ENCODE data around the gene ATF4. TPM values are rescaled to one million over a fixed set of nuclear protein-coding genes. Genes with fewer than 3 reads are reported as not detected.

ATF4 gene, protein sequence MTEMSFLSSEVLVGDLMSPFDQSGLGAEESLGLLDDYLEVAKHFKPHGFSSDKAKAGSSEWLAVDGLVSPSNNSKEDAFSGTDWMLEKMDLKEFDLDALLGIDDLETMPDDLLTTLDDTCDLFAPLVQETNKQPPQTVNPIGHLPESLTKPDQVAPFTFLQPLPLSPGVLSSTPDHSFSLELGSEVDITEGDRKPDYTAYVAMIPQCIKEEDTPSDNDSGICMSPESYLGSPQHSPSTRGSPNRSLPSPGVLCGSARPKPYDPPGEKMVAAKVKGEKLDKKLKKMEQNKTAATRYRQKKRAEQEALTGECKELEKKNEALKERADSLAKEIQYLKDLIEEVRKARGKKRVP
- total RNA-seq (2022) (294 and 372 TPM in 2 replicates), Bru-seq, nascent RNA (percentile 99 among the genes with signal in this experiment), BruChase-seq, experiment 1, labeled RNA remaining after a 6-hour chase (percentile 100 among the genes with signal in this experiment), BruChase-seq, experiment 2, labeled RNA remaining after a 2-hour chase (percentile 100 among the genes with signal in this experiment)
- long read RNA-seq, transcript ATF4-202 (3 exons, 1,419 nt): major isoform, 111 of 295 reads
- long read RNA-seq, transcript ATF4-201 (2 exons, 2,019 nt): minor isoform, 11 of 295 reads
- long read RNA-seq, partial matches to known transcripts: 0 of 295 reads
- long read RNA-seq, other reads (novel, unspliced or antisense): 173 of 295 reads

DNA sequence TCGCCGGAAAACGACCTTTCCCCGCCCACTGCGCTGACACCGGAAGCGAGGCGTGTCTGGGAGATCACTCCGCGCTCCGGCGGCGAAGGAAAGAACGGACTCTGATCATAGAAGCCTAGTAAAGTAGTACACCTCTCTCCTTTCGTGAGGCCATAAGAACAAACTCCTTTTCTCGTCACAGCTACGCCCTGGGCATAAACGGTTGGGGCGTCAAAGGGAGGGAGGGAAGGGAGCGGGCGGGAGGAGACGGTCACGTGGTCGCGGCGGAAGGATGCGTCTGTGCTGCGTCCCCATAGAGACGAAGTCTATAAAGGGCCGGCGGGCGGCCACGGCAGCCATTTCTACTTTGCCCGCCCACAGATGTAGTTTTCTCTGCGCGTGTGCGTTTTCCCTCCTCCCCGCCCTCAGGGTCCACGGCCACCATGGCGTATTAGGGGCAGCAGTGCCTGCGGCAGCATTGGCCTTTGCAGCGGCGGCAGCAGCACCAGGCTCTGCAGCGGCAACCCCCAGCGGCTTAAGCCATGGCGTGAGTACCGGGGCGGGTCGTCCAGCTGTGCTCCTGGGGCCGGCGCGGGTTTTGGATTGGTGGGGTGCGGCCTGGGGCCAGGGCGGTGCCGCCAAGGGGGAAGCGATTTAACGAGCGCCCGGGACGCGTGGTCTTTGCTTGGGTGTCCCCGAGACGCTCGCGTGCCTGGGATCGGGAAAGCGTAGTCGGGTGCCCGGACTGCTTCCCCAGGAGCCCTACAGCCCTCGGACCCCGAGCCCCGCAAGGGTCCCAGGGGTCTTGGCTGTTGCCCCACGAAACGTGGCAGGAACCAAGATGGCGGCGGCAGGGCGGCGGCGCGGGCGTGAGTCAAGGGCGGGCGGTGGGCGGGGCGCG, at the start of gene ATF4:
Gene ATF4 (plus strand): TSS at position 337 of the 880 bp plus-strand sequence. CDS start 884 bp downstream, outside the sequence.
- peak within 1 kb of the TSS; percentile 98 for H3K27ac Mint-ChIP-seq (ENCODE audit: unreplicated experiment)
- TF ChIP-seq, protein P1, sequence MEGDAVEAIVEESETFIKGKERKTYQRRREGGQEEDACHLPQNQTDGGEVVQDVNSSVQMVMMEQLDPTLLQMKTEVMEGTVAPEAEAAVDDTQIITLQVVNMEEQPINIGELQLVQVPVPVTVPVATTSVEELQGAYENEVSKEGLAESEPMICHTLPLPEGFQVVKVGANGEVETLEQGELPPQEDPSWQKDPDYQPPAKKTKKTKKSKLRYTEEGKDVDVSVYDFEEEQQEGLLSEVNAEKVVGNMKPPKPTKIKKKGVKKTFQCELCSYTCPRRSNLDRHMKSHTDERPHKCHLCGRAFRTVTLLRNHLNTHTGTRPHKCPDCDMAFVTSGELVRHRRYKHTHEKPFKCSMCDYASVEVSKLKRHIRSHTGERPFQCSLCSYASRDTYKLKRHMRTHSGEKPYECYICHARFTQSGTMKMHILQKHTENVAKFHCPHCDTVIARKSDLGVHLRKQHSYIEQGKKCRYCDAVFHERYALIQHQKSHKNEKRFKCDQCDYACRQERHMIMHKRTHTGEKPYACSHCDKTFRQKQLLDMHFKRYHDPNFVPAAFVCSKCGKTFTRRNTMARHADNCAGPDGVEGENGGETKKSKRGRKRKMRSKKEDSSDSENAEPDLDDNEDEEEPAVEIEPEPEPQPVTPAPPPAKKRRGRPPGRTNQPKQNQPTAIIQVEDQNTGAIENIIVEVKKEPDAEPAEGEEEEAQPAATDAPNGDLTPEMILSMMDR (IDR thresholded peaks at IDR 0.05; ENCODE audit: unreplicated experiment): no peak
- H3K4me3 Mint-ChIP-seq (ENCODE audit: low read depth, unreplicated experiment): peak within 1 kb of the TSS; percentile 94
- peaks cover 90% of the 10 kb centered on the region for H3K36me3 Mint-ChIP-seq (ENCODE audit: insufficient read depth, unreplicated experiment)
- CTCF ChIA-PET: interaction anchor here (0.6 to 1.2 kb wide), 5 partner anchors 8 to 1403 kb away, joined by 3 to 13 read pairs (median 4); partner anchors contain the start of genes MIEF1 and TAB1
- BruUV-seq (replicated peaks): no TSS peak
- DNase-seq: peak; percentile 89
- intact Hi-C loops (cut with micrococcal nuclease; ENCODE audit: unreplicated experiment): loop anchor here (10.0 kb wide), 1 partner anchor 206 kb away; the partner anchor contains the start of gene RPL3
- peaks cover 19% of the 10 kb centered on the region for H3K4me1 Mint-ChIP-seq (ENCODE audit: low read depth, unreplicated experiment)
- no peaks in the 10 kb centered on the region for H3K27me3 Mint-ChIP-seq (ENCODE audit: unreplicated experiment)
- no peaks in the 10 kb centered on the region for H3K9me3 Mint-ChIP-seq (ENCODE audit: low read depth, unreplicated experiment)

DNA sequence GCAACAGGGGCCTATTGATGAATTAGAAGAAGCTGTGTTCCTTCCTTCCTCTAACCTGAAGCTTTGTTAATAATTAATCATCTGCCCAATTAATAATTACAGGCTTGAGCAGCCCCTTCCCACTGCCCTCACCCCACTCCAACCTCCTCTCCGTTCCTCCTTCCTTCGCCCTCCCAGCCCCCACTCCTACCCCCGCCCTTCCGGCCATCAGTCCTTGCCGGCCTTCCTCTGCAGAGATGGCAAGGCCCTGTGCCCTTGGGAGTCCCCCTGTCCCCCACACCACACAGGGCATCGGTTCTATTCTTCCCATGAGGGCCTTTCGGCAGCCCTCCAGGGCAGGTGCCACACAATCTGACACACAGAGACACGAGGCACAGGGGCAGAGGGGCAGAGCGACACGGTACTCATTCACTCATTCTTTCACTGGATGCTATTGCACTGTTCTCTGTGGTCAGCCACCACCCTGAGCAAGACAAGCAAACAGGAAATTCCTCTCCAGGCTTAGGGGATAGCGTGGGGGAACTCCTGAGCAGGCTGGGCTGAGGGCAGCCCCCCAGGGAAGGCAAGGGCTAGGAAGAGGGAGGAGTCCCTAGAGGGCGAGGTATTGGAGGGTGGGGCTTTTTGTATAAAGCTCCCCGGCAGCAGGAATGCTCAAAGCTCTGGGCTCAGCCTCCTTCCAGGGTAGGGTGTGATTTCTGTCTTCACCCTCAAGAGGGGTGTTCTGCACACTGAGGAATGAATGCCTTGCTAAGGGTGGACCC, 48.8 kb upstream of the ATF4 start:
- intact Hi-C loops (cut with micrococcal nuclease; ENCODE audit: unreplicated experiment): no loop called here
- Mint-ChIP-seq H3K9me3 (ENCODE audit: low read depth, unreplicated experiment) (no peaks in the 10 kb centered on the region), H3K4me3 (ENCODE audit: low read depth, unreplicated experiment) (peak overlapping the region; percentile 85), H3K27ac (ENCODE audit: unreplicated experiment) (peak overlapping the region; percentile 92), H3K4me1 (ENCODE audit: low read depth, unreplicated experiment) (peaks cover 67% of the 10 kb centered on the region), H3K27me3 (ENCODE audit: unreplicated experiment) (no peaks in the 10 kb centered on the region), H3K36me3 (ENCODE audit: insufficient read depth, unreplicated experiment) (peaks cover 27% of the 10 kb centered on the region)
- DNase-seq: peak; percentile 85
- BruUV-seq (replicated peaks): no TSS peak
- TF ChIP-seq, protein P1 (IDR thresholded peaks at IDR 0.05; ENCODE audit: unreplicated experiment): no peak
- CTCF ChIA-PET: interaction anchor here (1.0 to 2.1 kb wide), 12 partner anchors 11 to 550 kb away, joined by 3 to 13 read pairs (median 4); partner anchors contain the start of gene TAB1

DNA sequence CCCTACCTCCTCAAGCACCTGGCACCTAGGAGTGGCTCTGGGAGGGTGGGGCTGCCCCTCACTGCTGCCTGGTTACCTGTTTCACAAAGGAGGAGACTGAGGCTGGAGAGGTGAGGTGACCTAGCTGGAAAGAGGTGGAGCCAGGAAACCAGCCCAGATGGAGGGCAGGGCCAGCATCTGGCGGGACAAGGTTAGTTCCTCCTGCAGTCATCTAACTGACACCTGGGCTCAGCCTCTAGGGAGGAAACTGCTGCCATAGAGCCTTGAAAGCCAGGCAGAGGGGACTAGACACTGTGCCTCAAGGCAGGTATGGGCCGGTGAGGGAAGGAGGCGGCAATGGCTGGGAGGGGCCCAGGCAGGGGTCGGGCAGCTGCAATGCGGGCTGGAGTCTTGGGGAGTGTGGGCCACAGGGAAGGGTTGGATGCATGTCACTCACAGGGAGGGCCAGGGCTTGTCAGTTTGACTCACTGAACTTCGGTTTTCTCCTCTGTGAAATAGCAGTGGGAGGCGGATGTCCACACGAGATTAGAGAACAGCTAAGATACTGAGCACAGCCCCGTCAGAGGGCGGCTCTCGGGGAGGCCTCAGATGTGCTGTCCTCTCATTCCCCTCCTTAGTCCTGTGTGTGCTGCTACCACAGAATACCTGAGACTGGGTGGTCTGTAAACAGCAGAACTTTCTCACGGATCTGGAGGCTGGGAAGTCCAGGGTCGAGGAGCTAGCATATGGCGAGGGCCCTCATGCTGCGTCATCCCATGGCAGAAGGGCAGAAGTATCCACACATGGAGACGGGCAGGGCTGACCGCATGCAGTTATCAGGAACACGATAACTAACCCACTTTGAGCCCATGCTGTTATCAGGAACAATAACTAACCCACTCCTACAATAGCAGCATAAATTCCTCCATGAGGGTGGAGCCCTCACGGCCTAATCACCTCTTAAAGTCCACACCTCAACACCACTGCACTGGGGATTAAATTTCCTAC, 47.5 kb upstream of the ATF4 start:
- H3K9me3 Mint-ChIP-seq (ENCODE audit: low read depth, unreplicated experiment): no peaks in the 10 kb centered on the region

More for the DNA sequence above, 47.5 kb upstream of the ATF4 start:
- H3K36me3 Mint-ChIP-seq (ENCODE audit: insufficient read depth, unreplicated experiment): peaks cover 27% of the 10 kb centered on the region
- no TSS peak for BruUV-seq (replicated peaks)
- H3K27me3 Mint-ChIP-seq (ENCODE audit: unreplicated experiment): no peaks in the 10 kb centered on the region
- TF ChIP-seq, protein P1 (IDR thresholded peaks at IDR 0.05; ENCODE audit: unreplicated experiment): no peak
- peak overlapping the region; percentile 85 for H3K4me3 Mint-ChIP-seq (ENCODE audit: low read depth, unreplicated experiment)
- peak overlapping the region; percentile 92 for H3K27ac Mint-ChIP-seq (ENCODE audit: unreplicated experiment)
- intact Hi-C loops (cut with micrococcal nuclease; ENCODE audit: unreplicated experiment): no loop called here
- CTCF ChIA-PET: interaction anchor here (1.1 to 2.1 kb wide), 8 partner anchors 10 to 140 kb away, joined by 3 to 13 read pairs (median 4); no protein-coding TSS in a partner anchor
- H3K4me1 Mint-ChIP-seq (ENCODE audit: low read depth, unreplicated experiment): peaks cover 61% of the 10 kb centered on the region
- DNase-seq: peak; percentile 70

Data from Calu3 (cell line).